K562 (cell line): Measurements from ENCODE around the gene SNAPC2. TPM values are rescaled to one million over a fixed set of nuclear protein-coding genes. Genes with fewer than 3 reads are reported as not detected.

Experiments
- CCAR2 ChIP-seq: fragments of 200-400 bp; formaldehyde crosslinking; IDR thresholded peaks from 2 replicates; pipeline ENCODE4 v1.6.1; 2017; ENCODE audit warnings: mild to moderate bottlenecking, low read depth, low read length
- COPS2 ChIP-seq: fragments of 450-650 bp; conservative IDR thresholded peaks from 2 replicates; pipeline ENCODE4 v1.6.1; 2016; ENCODE audit warnings: mild to moderate bottlenecking, moderate library complexity
- E2F3 ChIP-seq: fragments of 250-450 bp; sonication (Bioruptor Pico); IDR thresholded peaks from 2 replicates; pipeline ENCODE4 v1.4.0; 2020; ENCODE audit warnings: mild to moderate bottlenecking
- ETV5 ChIP-seq: sonication (generic); formaldehyde crosslinking; IDR thresholded peaks from 2 replicates; pipeline ENCODE4 v1.4.0; 2020; ENCODE audit warnings: low read depth, mild to moderate bottlenecking, missing genetic modification reagents
- RBM39 ChIP-seq: fragments of 200-400 bp; formaldehyde crosslinking; optimal IDR thresholded peaks from 2 replicates; pipeline ENCODE3; 2018; ENCODE audit warnings: low read depth, low read length
- SMAD1 ChIP-seq: fragments of 150-350 bp; IDR thresholded peaks from 2 replicates; pipeline ENCODE4 v1.6.1; 2014; ENCODE audit warnings: low read length, low read depth; ENCODE audit not compliant: partially characterized antibody
- SMARCA5 ChIP-seq: fragments of 450-650 bp; IDR thresholded peaks from 2 replicates; pipeline ENCODE4 v1.6.1; 2016
- TAF7 ChIP-seq: fragments of 450-650 bp; IDR thresholded peaks from 2 replicates; pipeline ENCODE4 v1.6.1; 2016; ENCODE audit warnings: missing genetic modification characterization, missing compliant biosample characterization
- ZNF586 ChIP-seq: fragments of 450-650 bp; formaldehyde crosslinking; conservative IDR thresholded peaks from 2 replicates; pipeline ENCODE4 v1.4.0; 2020; ENCODE audit warnings: mild to moderate bottlenecking, moderate library complexity
- ZNF766 ChIP-seq: fragments of 200-800 bp; sonication (Bioruptor generic); conservative IDR thresholded peaks from 2 replicates; pipeline ENCODE4 v1.6.1; 2016; ENCODE audit warnings: missing genetic modification characterization, missing compliant biosample characterization
- polyA plus RNA-seq, 8 experiments: library from polyadenylated mRNA; depleted of rRNA in 4 of 8; stranded (reverse) in 5 of 8; unstranded in 3 of 8; fragments of >200 nt; fragmentation: Nextera tagmentation in 2 of 8; fragmentation: Illumina TruSeq in 1 of 8; extraction: Ambion mirVana in 2 of 8; extraction: Trizol in 1 of 8; gene quantifications; 2 replicates each; pipeline versions ENCODE4 v1.2.1 to v1.2.3, GENCODE V29; 2011 to 2014; ENCODE audit warnings: inconsistent platforms in 1 of 8, missing spikeins in 1 of 8
- total RNA-seq, 7 experiments: library from RNA; depleted of rRNA in 6 of 7; stranded (reverse); fragments of >200 nt in 6 of 7; fragmentation: Illumina TruSeq in 2 of 7; extraction: Trizol in 2 of 7; gene quantifications; 2 replicates each; pipeline versions ENCODE4 v1.2.1 to v1.2.3, GENCODE V29; 2011 to 2021; ENCODE audit warnings: low replicate concordance in 1 of 7
- TF ChIP-seq, protein P1 (sequence below): sonication (generic); formaldehyde crosslinking; IDR thresholded peaks from 2 replicates; pipeline ENCODE4 v1.8.0; 2022; ENCODE audit warnings: missing genetic modification reagents, mild to moderate bottlenecking, borderline replicate concordance
- TF ChIP-seq, protein P2 (sequence below): fragments of 450-650 bp; IDR thresholded peaks from 2 replicates; pipeline ENCODE4 v1.6.1; 2016; ENCODE audit warnings: antibody characterized with exemption
- TF ChIP-seq, protein P3 (sequence below), 2 experiments: fragments of 450-650 bp in 1 of 2; sonication (generic) in 1 of 2; formaldehyde crosslinking in 1 of 2; IDR thresholded peaks; 2 replicates each; pipeline versions ENCODE4 v1.7.1 to v1.9.0; 2016 to 2022; ENCODE audit warnings: inconsistent platforms in 1 of 2, mild to moderate bottlenecking in 1 of 2, missing genetic modification reagents in 1 of 2

Gene SNAPC2
- total and polyA plus RNA-seq, 9 of the 15 experiments (the other 6 are each of a cell fraction or from before 2014, with no cell fraction given), result 0.59 to 45.1 (median 15.3) TPM

DNA sequence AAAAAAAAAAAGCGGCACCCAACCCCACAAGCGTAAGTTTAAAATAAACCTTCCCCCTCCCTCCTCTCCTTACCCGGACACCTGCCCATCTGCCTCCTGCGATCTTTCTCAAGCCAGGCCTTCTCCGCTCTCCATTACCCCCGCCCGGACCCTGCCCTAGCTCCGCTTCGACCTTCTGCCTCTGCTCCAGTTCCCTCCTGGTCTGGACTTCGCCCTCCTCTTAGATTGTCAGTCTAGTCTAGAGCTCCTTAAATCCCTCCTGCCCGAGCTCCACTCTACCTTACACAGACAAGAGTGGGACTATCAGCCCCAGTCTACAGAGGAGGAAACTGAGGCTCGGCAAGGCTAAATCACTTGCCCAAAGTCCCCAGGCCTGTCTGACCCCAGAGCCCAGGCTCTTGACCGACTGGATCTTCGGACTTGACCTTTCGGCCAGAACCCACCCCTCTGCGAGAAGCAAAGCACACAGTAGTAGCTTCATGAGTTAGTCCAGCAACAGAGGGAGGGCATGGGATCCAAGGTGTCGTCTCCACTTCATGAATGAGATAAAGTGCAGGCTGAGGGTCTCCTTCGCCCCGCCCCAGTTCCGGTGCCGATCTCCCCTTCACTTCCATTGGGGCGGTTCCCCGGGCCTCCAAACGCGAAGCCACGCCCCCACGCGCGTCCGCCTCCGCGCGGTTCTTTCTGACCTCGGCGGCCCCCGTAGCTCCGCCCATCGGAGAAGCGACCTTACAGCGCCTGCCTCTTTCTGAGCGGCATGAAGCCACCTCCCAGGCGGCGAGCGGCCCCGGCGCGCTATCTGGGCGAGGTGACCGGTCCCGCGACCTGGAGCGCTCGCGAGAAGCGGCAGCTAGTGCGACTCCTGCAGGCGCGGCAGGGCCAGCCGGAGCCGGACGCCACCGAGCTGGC, at the start of gene SNAPC2 (continued):
- TF ChIP-seq, protein P1, sequence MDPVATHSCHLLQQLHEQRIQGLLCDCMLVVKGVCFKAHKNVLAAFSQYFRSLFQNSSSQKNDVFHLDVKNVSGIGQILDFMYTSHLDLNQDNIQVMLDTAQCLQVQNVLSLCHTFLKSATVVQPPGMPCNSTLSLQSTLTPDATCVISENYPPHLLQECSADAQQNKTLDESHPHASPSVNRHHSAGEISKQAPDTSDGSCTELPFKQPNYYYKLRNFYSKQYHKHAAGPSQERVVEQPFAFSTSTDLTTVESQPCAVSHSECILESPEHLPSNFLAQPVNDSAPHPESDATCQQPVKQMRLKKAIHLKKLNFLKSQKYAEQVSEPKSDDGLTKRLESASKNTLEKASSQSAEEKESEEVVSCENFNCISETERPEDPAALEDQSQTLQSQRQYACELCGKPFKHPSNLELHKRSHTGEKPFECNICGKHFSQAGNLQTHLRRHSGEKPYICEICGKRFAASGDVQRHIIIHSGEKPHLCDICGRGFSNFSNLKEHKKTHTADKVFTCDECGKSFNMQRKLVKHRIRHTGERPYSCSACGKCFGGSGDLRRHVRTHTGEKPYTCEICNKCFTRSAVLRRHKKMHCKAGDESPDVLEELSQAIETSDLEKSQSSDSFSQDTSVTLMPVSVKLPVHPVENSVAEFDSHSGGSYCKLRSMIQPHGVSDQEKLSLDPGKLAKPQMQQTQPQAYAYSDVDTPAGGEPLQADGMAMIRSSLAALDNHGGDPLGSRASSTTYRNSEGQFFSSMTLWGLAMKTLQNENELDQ, result no peak
- no peak for TF ChIP-seq RBM39
- TF ChIP-seq, protein P2, sequence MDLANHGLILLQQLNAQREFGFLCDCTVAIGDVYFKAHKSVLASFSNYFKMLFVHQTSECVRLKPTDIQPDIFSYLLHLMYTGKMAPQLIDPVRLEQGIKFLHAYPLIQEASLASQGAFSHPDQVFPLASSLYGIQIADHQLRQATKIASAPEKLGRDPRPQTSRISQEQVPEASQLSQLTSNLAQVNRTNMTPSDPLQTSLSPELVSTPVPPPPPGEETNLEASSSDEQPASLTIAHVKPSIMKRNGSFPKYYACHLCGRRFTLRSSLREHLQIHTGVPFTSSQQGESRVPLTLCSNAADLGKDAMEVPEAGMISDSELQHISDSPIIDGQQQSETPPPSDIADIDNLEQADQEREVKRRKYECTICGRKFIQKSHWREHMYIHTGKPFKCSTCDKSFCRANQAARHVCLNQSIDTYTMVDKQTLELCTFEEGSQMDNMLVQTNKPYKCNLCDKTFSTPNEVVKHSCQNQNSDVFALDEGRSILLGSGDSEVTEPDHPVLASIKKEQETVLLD, result no peak
- no peak for TF ChIP-seq ZNF586 (CRISPR knock-in tag)
- no peak for TF ChIP-seq TAF7 (tag)
- TF ChIP-seq ETV5 (CRISPR knock-in tag), result peak; percentile 79; the same call in 1 of the 2 replicates
- no peak for TF ChIP-seq SMARCA5
- no peak for TF ChIP-seq CCAR2
- no peak for TF ChIP-seq SMAD1
- no peak for TF ChIP-seq ZNF766
- no peak for TF ChIP-seq E2F3 (CRISPR knock-in tag)
- TF ChIP-seq COPS2, result no peak
- TF ChIP-seq, protein P3, sequence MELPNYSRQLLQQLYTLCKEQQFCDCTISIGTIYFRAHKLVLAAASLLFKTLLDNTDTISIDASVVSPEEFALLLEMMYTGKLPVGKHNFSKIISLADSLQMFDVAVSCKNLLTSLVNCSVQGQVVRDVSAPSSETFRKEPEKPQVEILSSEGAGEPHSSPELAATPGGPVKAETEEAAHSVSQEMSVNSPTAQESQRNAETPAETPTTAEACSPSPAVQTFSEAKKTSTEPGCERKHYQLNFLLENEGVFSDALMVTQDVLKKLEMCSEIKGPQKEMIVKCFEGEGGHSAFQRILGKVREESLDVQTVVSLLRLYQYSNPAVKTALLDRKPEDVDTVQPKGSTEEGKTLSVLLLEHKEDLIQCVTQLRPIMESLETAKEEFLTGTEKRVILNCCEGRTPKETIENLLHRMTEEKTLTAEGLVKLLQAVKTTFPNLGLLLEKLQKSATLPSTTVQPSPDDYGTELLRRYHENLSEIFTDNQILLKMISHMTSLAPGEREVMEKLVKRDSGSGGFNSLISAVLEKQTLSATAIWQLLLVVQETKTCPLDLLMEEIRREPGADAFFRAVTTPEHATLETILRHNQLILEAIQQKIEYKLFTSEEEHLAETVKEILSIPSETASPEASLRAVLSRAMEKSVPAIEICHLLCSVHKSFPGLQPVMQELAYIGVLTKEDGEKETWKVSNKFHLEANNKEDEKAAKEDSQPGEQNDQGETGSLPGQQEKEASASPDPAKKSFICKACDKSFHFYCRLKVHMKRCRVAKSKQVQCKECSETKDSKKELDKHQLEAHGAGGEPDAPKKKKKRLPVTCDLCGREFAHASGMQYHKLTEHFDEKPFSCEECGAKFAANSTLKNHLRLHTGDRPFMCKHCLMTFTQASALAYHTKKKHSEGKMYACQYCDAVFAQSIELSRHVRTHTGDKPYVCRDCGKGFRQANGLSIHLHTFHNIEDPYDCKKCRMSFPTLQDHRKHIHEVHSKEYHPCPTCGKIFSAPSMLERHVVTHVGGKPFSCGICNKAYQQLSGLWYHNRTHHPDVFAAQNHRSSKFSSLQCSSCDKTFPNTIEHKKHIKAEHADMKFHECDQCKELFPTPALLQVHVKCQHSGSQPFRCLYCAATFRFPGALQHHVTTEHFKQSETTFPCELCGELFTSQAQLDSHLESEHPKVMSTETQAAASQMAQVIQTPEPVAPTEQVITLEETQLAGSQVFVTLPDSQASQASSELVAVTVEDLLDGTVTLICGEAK (IDR thresholded peaks at IDR 0.05), result 0 out of 2 replicates have a peak, but pooled peaks have one; percentile 39
- TF ChIP-seq, protein P3 (CRISPR knock-in tag; IDR thresholded peaks at IDR 0.05), result no peak
